GM21390 (cell line): ENCODE data around the gene MSRB2.
"Not testable (repeated sequence)": the region's sequence is repeated elsewhere in the genome, so short reads cannot be mapped to it uniquely, and the experiment has no call there.

Source experiments
- ATAC-seq: cut with Tn5 transposase; IDR thresholded peaks from one replicate; pipeline ENCODE4 v1.9.1; 2021; ENCODE audit not compliant: unreplicated experiment

MSRB2 gene

GRCh38 chr10:23095404-23095965, at the start of gene MSRB2:
TSS of gene MSRB2 (plus strand) at chr10:23095579. CDS start at chr10:23095609, 30 bp downstream.
- peak; percentile 75 for ATAC-seq

DNA sequence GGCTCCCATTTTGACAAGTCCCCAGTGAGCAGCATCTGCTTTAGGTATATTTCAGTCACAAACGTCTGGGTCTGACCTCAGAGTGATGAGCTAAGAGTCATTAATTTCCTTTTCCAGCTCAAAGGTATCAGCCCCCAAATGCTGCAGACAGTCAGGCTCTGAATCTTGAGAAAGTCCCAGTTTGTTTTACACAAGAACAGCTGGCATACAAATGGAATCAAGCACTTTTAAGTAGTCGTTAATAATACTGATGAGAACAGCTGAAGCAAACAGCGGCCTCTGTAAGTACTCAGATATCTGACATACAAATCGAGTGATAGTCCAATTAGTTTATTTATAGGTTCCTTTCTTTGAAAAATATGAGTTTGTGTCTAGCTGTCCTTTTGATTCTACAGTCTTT, 49.4 kb upstream of the MSRB2 start:
- ATAC-seq: no peak

DNA sequence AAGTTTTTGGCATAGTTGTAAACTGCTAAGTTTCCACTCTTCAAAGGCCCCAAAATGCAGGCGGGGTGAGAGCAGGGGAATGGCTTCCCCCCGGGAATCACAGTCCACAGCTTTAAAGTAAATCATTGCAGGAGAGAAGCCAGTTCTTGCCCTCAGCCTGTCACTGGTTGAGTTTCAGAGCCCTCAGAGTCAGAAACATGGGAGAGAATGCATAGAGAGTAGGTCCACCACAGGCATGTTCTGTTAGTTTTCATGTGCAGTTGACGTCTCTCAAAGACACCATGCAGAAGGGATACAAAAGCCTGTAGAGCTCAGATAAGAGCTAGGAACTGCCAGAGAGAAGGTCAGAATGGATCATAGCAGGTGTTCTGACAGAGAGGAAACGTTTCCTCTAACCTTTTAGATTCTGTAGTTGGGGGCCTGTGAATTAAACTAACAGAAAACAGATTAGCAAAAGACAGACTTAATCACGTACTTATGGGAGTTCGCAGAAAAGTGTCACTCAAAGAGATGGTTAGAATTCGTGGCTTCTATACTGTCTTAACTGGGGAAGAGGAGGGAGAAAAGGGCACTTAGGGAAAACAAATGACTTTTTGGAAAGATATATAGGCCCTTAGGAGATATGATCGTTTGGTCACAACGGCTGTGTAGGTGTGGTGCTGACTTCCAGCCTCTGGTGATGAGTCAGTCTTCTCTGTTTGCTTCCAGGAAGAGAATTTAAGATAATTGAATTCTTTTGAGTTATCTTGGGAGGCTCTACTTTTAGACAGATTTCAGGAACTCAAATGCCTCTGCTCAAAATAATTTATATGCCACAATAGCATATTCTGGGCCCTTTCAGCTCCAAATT, 48.0 kb upstream of the MSRB2 start:
- no peak for ATAC-seq

DNA sequence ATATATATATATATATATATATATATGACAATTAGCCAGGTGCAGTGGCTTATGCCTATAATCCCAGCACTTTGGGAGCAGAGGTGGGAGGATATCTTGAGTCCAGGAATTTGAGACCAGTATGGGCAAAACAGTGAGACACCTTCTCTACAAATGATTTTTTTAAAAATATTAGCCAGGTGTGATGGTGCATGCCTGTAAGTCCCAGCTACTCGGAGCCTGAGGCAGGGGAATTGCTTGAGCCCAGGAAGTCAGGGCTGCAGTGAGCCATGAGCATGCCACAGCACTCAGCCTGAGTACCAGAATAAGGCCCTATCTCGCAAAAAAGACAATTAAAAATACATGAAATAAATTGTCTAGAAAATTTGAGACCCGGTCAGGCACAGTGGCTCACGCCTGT, 47.2 kb upstream of the MSRB2 start:
- ATAC-seq: no peak

DNA sequence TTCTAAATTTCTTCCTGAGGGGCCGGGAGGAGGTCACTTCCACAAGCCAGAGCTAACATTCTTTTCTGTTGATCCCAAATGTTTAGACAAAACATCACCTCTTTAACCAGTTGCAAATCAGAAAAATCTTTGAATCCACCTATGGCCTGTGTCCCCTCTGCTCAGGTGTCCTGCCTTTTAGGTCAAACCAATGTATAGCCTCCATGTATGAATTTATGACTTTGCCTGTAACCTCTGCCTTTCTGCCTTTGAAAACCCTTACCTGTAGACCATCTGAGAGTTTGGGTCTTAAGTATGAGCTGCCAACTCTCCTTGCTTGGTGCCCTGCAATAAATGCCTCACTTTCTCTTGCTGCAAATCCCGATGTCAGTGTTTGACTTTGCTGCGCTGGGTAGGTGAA, 44.1 kb upstream of the MSRB2 start:
- no peak for ATAC-seq

- no peak for ATAC-seq
Measured at GRCh38 chr10:23051855-23052331, 43.5 kb upstream of the MSRB2 start.

DNA sequence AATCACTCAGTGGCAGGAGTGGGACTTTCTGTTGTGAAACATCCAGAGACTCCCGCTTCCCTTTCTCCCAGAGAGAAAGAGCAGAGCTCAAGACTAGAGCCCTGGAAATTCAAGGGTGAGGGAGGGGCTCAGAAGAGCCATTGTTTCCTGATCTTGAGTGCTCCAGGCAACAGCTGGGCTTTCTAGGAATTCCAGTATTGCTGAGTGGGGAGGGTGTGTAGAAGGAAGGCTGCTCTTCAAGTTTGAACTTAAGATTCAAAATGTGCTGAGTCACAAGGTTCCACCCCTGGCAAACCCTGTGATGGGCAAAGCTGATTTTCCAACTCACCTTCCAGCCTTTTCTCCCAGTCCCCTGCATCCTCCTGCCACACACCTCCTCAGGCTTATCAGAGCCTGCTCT, 42.3 kb upstream of the MSRB2 start:
- ATAC-seq: no peak

DNA sequence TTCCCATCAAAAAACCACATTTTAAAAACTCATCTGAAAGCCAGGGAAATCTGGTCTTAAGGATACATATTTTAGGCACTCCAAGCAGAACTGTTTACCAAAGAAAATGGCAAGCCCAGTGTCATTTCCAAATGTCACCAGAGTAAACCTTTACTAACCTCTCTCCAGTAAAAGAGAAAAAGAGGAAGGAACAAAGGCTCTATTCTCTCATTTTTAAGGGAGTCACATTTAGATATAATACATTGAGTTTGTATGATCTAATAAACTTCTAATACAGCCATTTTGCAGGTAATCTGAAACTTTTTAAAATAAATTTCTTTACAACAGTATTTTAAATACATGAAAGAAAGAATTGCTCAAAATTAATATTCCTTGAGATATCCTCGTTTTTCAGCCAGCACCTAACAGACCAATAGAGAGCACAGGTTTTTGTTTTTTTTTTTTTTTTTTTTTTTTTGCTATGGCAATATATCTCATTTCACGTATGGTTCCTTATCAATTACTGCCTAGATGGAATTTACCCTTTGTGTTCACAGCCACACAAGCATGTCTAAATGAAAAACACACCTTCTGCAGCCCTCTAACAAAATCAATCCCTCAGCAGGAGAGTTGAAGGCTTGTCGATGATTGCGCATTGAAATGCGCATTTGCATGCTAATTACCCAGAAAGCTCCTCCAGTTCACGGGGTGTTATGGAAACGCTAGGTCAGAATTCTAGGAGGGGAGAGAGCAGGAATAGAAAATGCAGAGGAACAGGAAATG, 39.8 kb upstream of the MSRB2 start:
- no peak for ATAC-seq

GRCh38 chr10:23056186-23056579, 39.2 kb upstream of the MSRB2 start:
- ATAC-seq: no peak

GRCh38 chr10:23058366-23058765, 37.0 kb upstream of the MSRB2 start:
- ATAC-seq: no peak

DNA sequence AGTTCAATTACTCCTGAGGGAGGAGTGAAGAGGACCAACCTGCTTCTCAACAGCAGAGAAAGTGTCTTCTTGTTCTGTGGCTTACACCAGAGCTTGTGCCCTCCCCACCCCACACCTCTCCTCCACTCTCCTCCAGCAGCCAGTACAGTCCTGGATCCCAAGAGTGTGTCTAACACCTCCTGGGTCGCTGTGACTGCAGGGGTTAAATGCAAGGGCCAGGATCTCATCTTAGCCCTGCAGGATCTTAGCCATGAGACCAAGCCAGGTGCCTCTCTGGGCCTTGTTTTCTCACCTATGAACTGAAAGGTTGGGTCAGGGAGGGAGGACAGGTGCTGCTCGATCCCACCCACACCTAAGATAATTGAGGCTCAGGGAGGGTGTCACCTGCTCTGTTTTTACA, 34.5 kb upstream of the MSRB2 start:
- no peak for ATAC-seq

DNA sequence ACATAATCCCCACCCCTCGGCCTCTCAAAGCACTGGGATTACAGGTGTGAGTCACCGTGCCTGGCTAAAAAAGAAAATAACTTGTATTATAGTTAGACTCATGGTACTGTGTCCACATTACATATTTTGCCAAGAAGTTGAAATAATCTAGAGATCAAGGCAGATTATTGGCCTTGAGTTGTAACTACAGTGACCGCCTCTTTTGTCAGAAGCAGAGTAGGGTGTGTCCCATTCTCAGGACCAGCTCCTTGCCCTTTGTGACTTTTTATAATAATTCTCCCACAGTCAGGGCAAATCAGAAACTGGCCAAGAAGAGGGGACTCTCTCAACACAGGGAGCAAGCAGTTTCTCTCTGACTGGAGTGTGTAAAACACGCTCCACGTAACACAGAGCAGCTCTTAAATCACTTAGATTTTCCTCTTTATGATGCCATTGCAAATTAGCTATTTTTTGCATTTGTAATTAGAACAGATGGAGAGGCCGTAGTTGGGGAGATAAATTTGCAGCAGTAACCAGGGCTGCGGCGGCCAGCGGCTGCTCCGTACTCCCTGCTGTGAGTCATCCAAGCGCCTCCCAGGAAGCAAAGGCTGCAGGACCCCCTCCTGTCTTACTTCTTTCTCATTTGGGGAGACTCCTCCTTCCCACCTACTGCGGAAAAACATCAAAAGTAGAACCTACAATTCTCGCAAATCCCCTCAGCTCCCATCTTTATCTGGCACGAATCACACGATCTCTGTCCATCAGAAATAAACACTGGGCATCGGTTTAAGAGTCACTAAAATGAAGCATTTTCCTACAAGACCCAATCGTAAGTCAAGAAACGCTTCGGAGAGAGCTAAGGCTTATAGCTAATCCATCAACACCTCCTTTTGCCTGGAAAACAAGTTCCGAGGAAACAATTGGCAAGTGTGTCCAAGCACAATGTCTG, 32.1 kb upstream of the MSRB2 start:
- no peak for ATAC-seq

GRCh38 chr10:23063973-23064812, 31.2 kb upstream of the MSRB2 start:
- no peak for ATAC-seq

- not testable (repeated sequence) for ATAC-seq
Measured at GRCh38 chr10:23064813-23065114, 30.6 kb upstream of the MSRB2 start.

GRCh38 chr10:23065181-23065948, 30.0 kb upstream of the MSRB2 start:
- no peak for ATAC-seq

GRCh38 chr10:23067337-23067736, 28.0 kb upstream of the MSRB2 start:
- no peak for ATAC-seq

- ATAC-seq: peak; percentile 62
Measured at GRCh38 chr10:23067939-23068775, 27.2 kb upstream of the MSRB2 start.

DNA sequence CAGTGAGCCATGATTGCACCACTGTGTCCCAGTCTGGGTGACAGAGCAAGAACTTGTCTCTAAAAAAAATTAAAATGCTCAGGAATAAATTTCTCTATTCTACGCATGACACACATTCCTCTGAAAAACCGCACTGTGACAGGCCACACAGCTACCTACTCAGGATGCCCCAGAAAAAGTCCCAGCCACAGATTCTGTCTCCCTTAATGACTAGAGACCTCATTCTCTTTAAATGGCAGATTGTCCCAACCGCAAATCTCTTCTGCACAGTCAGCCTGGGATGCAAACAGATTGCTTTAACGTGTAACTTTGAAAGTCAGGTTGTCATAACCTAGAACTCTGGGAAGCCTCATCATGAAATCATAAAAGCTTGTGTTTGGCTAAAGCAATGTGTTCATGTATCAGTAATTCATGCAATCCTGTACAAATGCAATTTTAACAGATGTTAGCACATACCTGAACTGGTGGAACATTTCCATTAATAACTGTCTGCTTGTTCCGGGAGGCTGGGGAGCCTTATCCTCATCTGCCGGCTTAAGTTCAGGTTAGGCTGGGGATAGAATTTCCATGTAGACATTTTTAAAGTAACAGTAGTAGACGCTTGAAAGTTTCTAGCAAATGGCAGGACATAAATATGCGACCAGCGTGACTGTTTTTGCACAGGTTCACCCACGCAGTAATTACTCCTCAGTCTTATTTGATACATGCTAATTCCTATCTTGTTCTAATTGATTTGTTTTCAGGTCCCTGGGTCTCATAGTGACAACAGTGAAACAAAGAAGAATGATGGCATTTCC, 26.2 kb upstream of the MSRB2 start:
- no peak for ATAC-seq
